Cardiac septum (tissue), 1 donor: ENCODE data around the gene NKD1. TPM values are rescaled to one million over a fixed set of nuclear protein-coding genes. Genes with fewer than 3 reads are reported as not detected.

Source experiments
- DNase-seq: peaks from one replicate; pipeline ENCODE4 v3.0.0-alpha.2; 2020; ENCODE audit warnings: low spot score
- intact Hi-C: fragments of 100-400 bp; cut with DNase I; formaldehyde crosslinking; loops from one replicate; pipeline ENCODE4 v1.14.0; 2022
- total RNA-seq: library from RNA; stranded (reverse); fragmentation: NEBNext Ultra II Directional; extraction: Animal tissue kit (Norgen Biotek cat#: 25700); gene quantifications from one replicate; pipeline ENCODE4 v1.2.1, GENCODE V29; 2021
- donor health status: DM: no; HTN: no; CAD: no.

NKD1 gene
- total RNA-seq, 1 donor from 2014 or later: 0.40 TPM

GRCh38 chr16:50653633-50654519 is 105.7 kb downstream of the NKD1 start:
- intact Hi-C loops: no loop called here
- DNase-seq: no peak

GRCh38 chr16:50655558-50656055 is 107.4 kb downstream of the NKD1 start:
- intact Hi-C loops: no loop called here
- no peak for DNase-seq

- no peak for DNase-seq
These were observed 109.0 kb downstream of the NKD1 start for GRCh38 chr16:50657241-50657640.

GRCh38 chr16:50659806-50660205 is 111.6 kb downstream of the NKD1 start:
- no peak for DNase-seq
- intact Hi-C loops: loop anchor here (10.0 kb wide), 2 partner anchors 145 to 635 kb away; partner anchors contain the start of gene CNEP1R1

More at GRCh38 chr16:50657241-50657640, 109.0 kb downstream of the NKD1 start:
- intact Hi-C loops: no loop called here

GRCh38 chr16:50662306-50662940 is 114.2 kb downstream of the NKD1 start:
- DNase-seq: no peak

GRCh38 chr16:50664270-50664669 is 116.1 kb downstream of the NKD1 start:
- intact Hi-C loops: loop anchor here (10.0 kb wide), 2 partner anchors 141 to 639 kb away; partner anchors contain the start of gene CNEP1R1
- no peak for DNase-seq

More at GRCh38 chr16:50662306-50662940, 114.2 kb downstream of the NKD1 start:
- intact Hi-C loops: loop anchor here (10.0 kb wide), 2 partner anchors 142 to 638 kb away; partner anchors contain the start of gene CNEP1R1

GRCh38 chr16:50665128-50665878 is 117.1 kb downstream of the NKD1 start:
- peak; percentile 93 for DNase-seq
- intact Hi-C loops: loop anchor here (5.0 to 10.0 kb wide), 4 partner anchors 139 to 641 kb away; partner anchors contain the start of gene CNEP1R1

- intact Hi-C loops: loop anchor here (5.0 to 10.0 kb wide), 4 partner anchors 138 to 642 kb away; partner anchors contain the start of gene CNEP1R1
- DNase-seq: no peak
These were observed 118.7 kb downstream of the NKD1 start for GRCh38 chr16:50666658-50667496.

- intact Hi-C loops: loop anchor here (5.0 to 10.0 kb wide), 4 partner anchors 137 to 643 kb away; partner anchors contain the start of gene CNEP1R1
- no peak for DNase-seq
These were observed 119.5 kb downstream of the NKD1 start for GRCh38 chr16:50667497-50668367.

- intact Hi-C loops: loop anchor here (5.0 to 10.0 kb wide), 4 partner anchors 136 to 644 kb away; partner anchors contain the start of gene CNEP1R1
- no peak for DNase-seq
These were observed 120.3 kb downstream of the NKD1 start for GRCh38 chr16:50668368-50669008.

GRCh38 chr16:50669741-50670140 is 121.5 kb downstream of the NKD1 start:
- intact Hi-C loops: loop anchor here (5.0 to 10.0 kb wide), 4 partner anchors 135 to 645 kb away; partner anchors contain the start of gene CNEP1R1
- no peak for DNase-seq

- DNase-seq: no peak
- intact Hi-C loops: no loop called here
These were observed 122.3 kb downstream of the NKD1 start for GRCh38 chr16:50670476-50670875.

GRCh38 chr16:50671644-50672260 is 123.6 kb downstream of the NKD1 start:
- intact Hi-C loops: no loop called here

GRCh38 chr16:50673496-50674275 is 125.5 kb downstream of the NKD1 start:
- DNase-seq: no peak
- intact Hi-C loops: no loop called here

More at GRCh38 chr16:50671644-50672260, 123.6 kb downstream of the NKD1 start:
- no peak for DNase-seq

GRCh38 chr16:50674831-50675230 is 126.6 kb downstream of the NKD1 start:
- intact Hi-C loops: no loop called here
- no peak for DNase-seq
